Esophagus squamous epithelium (tissue), 5 donors: Measurements from ENCODE around the gene GTF2H4. TPM values are rescaled to one million over a fixed set of nuclear protein-coding genes. Genes with fewer than 3 reads are reported as not detected.

Experiments
- DNase-seq: peaks from one replicate; lab custom pipeline; 2025; lab: John Stamatoyannopoulos, UW
- H3K27ac ChIP-seq, 4 donors: fragments of 200-600 bp; sonication (generic); one replicate each; pipeline ENCODE4 v1.5.1; 2016 to 2019; ENCODE audit warnings: mild to moderate bottlenecking in 1 of 4
- H3K27me3 ChIP-seq, 4 donors: fragments of 200-600 bp; sonication (generic); 1 replicate in 3 of 4; 2 replicates in 1 of 4; pipeline versions ENCODE4 v1.5.1 to v1.6.0; 2017 to 2021; ENCODE audit warnings: antibody characterized with exemption in 1 of 4
- H3K36me3 ChIP-seq, 3 donors: fragments of 200-600 bp; sonication (generic); one replicate each; pipeline ENCODE4 v1.5.1; 2016 to 2019
- H3K4me1 ChIP-seq, 3 donors: fragments of 200-600 bp; sonication (generic); one replicate each; pipeline ENCODE4 v1.5.1; 2017 to 2019
- H3K4me3 ChIP-seq, 4 donors: fragments of 200-600 bp; sonication (generic); 1 replicate in 3 of 4; 2 replicates in 1 of 4; pipeline ENCODE4 v1.5.1; 2016 to 2019; ENCODE audit warnings: mild to moderate bottlenecking in 2 of 4, moderate library complexity in 1 of 4
- H3K9me3 ChIP-seq, 3 donors: fragments of 200-600 bp; sonication (generic); one replicate each; pipeline ENCODE4 v1.5.1; 2016 to 2019
- POLR2A ChIP-seq, 4 donors: fragments of 450-650 bp; IDR thresholded peaks; one replicate each; pipeline ENCODE4 v1.6.1; 2017; ENCODE audit warnings: antibody characterized with exemption in 4 of 4, mild to moderate bottlenecking in 4 of 4, moderate library complexity in 3 of 4
- WGBS, 2 donors: methylation state at CpG; one replicate each; pipeline ENCODE4 v1.1.5; 2018; 5-methylcytosine and 5-hydroxymethylcytosine counted together
- intact Hi-C: fragments of 100-400 bp; cut with DNase I; formaldehyde crosslinking; loops from one replicate; pipeline ENCODE4 v1.15.0; 2022
- small RNA-seq, 4 donors: library from RNA; depleted of rRNA; stranded (forward); fragments of <200 nt; gene quantifications; one replicate each; pipeline ENCODE3, GENCODE V24; 2016
- total RNA-seq, 4 donors: library from RNA; depleted of rRNA; stranded (reverse); fragments of >200 nt; gene quantifications; one replicate each; pipeline ENCODE4 v1.1.0, GENCODE V29; 2016
- TF ChIP-seq, protein P1 (sequence below), 6 experiments: fragments of 450-650 bp in 4 of 6; fragments of 200-600 bp in 2 of 6; sonication (generic) in 2 of 6; IDR thresholded peaks; one replicate each; pipeline ENCODE4 v1.5.1; 2016 to 2019; ENCODE audit warnings: antibody characterized with exemption in 6 of 6, mild to moderate bottlenecking in 4 of 6, moderate library complexity in 4 of 6
- donor health status: DM: yes; HTN: yes; CAD: no.

The GTF2H4 gene
- total RNA-seq, 4 donors from 2014 or later = 10.3 to 26.7 (median 12.4) TPM

DNA sequence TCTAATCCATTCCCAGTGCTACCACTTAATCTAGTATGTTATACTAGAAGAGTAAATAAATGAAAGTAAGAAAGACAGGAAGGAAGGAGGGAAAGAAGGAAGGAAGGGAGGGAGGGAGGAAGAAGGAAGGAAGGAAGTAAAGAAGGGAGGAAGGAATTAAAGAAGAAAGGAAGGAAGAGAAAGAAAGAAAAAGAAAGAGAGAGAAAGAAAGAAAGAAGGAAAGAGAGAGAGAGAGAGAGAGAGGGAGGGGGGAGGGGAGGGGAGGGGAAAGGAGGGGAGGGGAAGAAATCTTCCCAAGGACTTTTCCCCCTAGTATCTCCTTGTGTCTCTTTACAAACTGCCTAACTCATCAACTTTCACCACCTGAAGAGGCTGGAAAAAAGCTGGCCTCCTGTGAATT, 54.7 kb downstream of the GTF2H4 start:
- no peak overlapping the region for H3K4me3 ChIP-seq
- H3K27me3 ChIP-seq = peaks cover 0 to 7% (median 0%) of the 10 kb centered on the region in 4 donors
- TF ChIP-seq, protein P1, sequence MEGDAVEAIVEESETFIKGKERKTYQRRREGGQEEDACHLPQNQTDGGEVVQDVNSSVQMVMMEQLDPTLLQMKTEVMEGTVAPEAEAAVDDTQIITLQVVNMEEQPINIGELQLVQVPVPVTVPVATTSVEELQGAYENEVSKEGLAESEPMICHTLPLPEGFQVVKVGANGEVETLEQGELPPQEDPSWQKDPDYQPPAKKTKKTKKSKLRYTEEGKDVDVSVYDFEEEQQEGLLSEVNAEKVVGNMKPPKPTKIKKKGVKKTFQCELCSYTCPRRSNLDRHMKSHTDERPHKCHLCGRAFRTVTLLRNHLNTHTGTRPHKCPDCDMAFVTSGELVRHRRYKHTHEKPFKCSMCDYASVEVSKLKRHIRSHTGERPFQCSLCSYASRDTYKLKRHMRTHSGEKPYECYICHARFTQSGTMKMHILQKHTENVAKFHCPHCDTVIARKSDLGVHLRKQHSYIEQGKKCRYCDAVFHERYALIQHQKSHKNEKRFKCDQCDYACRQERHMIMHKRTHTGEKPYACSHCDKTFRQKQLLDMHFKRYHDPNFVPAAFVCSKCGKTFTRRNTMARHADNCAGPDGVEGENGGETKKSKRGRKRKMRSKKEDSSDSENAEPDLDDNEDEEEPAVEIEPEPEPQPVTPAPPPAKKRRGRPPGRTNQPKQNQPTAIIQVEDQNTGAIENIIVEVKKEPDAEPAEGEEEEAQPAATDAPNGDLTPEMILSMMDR (IDR thresholded peaks at IDR 0.05) = no peak
- no peak for TF ChIP-seq POLR2A (IDR thresholded peaks at IDR 0.05)
- H3K27ac ChIP-seq = peak overlapping the region in 2 of 4 donors; percentile 58 to 80
- H3K36me3 ChIP-seq = no peaks in the 10 kb centered on the region
- peaks cover 0 to 39% (median 0%) of the 10 kb centered on the region in 3 donors for H3K4me1 ChIP-seq
- no peaks in the 10 kb centered on the region for H3K9me3 ChIP-seq
- DNase-seq = no peak
- intact Hi-C loops = no loop called here

DNA sequence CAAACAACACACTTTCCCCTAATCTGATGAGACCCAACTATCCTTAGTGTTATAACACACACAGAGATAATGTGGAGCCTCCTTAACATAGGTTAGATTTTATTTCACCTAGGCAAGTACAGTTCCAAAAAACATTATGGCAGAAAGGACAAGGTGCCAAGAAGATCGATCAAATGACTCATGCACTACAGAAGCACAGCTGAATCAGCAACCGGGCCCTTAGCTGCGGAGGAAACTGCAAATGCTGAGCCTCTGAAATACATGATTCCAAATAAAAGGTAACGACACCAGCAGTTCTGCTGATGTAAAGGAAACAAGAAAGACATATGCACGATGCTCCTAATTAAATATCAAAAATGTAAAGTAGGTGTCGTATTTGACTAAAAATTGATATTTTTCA, 55.6 kb downstream of the GTF2H4 start:
- Histone ChIP-seq H3K27me3 (peaks cover 0 to 3% (median 0%) of the 10 kb centered on the region in 4 donors), H3K36me3 (no peaks in the 10 kb centered on the region), H3K9me3 (no peaks in the 10 kb centered on the region), H3K27ac (peak overlapping the region in 2 of 4 donors; percentile 48 to 62), H3K4me3 (no peak overlapping the region), H3K4me1 (peaks cover 0 to 39% (median 0%) of the 10 kb centered on the region in 3 donors)
- 33 to 43% methylated on average over 6 of the region's 6 CpGs for WGBS, 2 donors
- DNase-seq = no peak
- intact Hi-C loops = no loop called here
- no peak for TF ChIP-seq POLR2A (IDR thresholded peaks at IDR 0.05)
- TF ChIP-seq, protein P1 (IDR thresholded peaks at IDR 0.05) = no peak

Small RNAs within 50 kb of the gene (small RNA-seq; reads per million reads assigned to genes)
- gene RF00019 = 0 reads per million in 4 donors

Other genes with a start within 250 kb of the GTF2H4 start
- gene DHX16, start 235.2 kb upstream of the GTF2H4 start, total RNA-seq = 10 to 100 TPM; 11.4 to 26.6 (median 24.4) TPM
- gene PPP1R18, start 221.6 kb upstream of the GTF2H4 start, total RNA-seq = 10 to 100 TPM in 3 of 4 donors, 1 to 10 TPM in 1; 9.8 to 22.2 (median 17.4) TPM
- gene NRM, start 217.2 kb upstream of the GTF2H4 start, total RNA-seq = 1 to 10 TPM; 3.8 to 7.4 (median 6.7) TPM
- gene MDC1, start 190.9 kb upstream of the GTF2H4 start, total RNA-seq = 1 to 10 TPM; 2.4 to 7.4 (median 7.0) TPM
- gene TUBB, start 187.9 kb upstream of the GTF2H4 start, total RNA-seq = 100 to 1,000 TPM; 151 to 351 (median 255) TPM
- 10 to 100 TPM; 46.7 to 88.8 (median 64.4) TPM for gene FLOT1, start 165.5 kb upstream of the GTF2H4 start, total RNA-seq
- 10 to 100 TPM; 41.4 to 87.9 (median 66.0) TPM for gene IER3, start 163.7 kb upstream of the GTF2H4 start, total RNA-seq
- gene DDR1, start 23.7 kb upstream of the GTF2H4 start, total RNA-seq = 100 to 1,000 TPM; 131 to 261 (median 140) TPM
- gene VARS2, start 6.0 kb downstream of the GTF2H4 start, total RNA-seq = 10 to 100 TPM; 23.5 to 61.9 (median 33.0) TPM
- 10 to 100 TPM in 1 of 4 donors, 1 to 10 TPM in 3; 2.0 to 31.7 (median 6.4) TPM for gene SFTA2, start 24.0 kb downstream of the GTF2H4 start, total RNA-seq
- 1 to 10 TPM in 2 of 4 donors, under 1 TPM in 2; 0.21 to 8.3 (median 2.4) TPM for gene MUCL3, start 32.8 kb downstream of the GTF2H4 start, total RNA-seq
- gene MUC21, start 75.5 kb downstream of the GTF2H4 start, total RNA-seq = 100 to 1,000 TPM; 219 to 945 (median 271) TPM
- gene MUC22, start 102.3 kb downstream of the GTF2H4 start, total RNA-seq = 10 to 100 TPM in 1 of 4 donors, 1 to 10 TPM in 3; 4.1 to 10.1 (median 7.6) TPM
- 1 to 10 TPM in 1 of 4 donors, not detected in 3; 1.6 TPM for gene C6orf15, start 204.4 kb downstream of the GTF2H4 start, total RNA-seq
- 1 to 10 TPM in 3 of 4 donors, under 1 TPM in 1; 0.06 to 2.7 (median 1.2) TPM for gene PSORS1C1, start 206.6 kb downstream of the GTF2H4 start, total RNA-seq
- under 1 TPM in 1 of 4 donors, not detected in 3; 0.13 TPM for gene CDSN, start 212.2 kb downstream of the GTF2H4 start, total RNA-seq
- gene PSORS1C2, start 230.9 kb downstream of the GTF2H4 start, total RNA-seq = under 1 TPM in 1 of 4 donors, not detected in 3; 0.91 TPM
- 10 to 100 TPM; 11.9 to 21.1 (median 16.2) TPM for gene CCHCR1, start 249.6 kb downstream of the GTF2H4 start, total RNA-seq